C4-2B (cell line): ENCODE results near the gene ITGBL1.

ENCODE experiments used
- ZFX ChIP-seq: fragments of 450-650 bp; IDR thresholded peaks from 2 replicates; pipeline ENCODE4 v1.6.1; 2017
- TF ChIP-seq, protein P1 (sequence below): fragments of 450-650 bp; conservative IDR thresholded peaks from 2 replicates; pipeline ENCODE4 v1.5.1; 2017; ENCODE audit warnings: mild to moderate bottlenecking

DNA sequence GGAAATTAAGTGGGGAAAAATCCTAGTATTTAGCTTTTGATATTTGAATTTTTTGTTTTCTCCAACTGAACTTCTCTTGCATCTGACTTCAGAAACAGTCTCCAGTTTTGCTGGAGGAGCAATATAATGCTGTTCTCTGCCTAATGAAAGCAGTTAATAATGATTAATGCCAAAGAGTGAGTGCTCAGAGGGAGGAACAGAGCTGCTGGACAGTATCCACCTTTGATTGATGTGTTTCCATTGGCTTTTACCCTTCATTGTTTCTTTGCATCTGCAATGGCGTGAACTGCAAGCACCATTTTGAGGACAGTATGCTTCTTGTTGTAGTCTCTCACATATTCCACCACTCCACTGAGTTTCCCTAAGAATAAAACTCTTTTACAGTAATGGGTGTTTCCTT lies 193.4 kb downstream of the ITGBL1 start:
- TF ChIP-seq, protein P1, sequence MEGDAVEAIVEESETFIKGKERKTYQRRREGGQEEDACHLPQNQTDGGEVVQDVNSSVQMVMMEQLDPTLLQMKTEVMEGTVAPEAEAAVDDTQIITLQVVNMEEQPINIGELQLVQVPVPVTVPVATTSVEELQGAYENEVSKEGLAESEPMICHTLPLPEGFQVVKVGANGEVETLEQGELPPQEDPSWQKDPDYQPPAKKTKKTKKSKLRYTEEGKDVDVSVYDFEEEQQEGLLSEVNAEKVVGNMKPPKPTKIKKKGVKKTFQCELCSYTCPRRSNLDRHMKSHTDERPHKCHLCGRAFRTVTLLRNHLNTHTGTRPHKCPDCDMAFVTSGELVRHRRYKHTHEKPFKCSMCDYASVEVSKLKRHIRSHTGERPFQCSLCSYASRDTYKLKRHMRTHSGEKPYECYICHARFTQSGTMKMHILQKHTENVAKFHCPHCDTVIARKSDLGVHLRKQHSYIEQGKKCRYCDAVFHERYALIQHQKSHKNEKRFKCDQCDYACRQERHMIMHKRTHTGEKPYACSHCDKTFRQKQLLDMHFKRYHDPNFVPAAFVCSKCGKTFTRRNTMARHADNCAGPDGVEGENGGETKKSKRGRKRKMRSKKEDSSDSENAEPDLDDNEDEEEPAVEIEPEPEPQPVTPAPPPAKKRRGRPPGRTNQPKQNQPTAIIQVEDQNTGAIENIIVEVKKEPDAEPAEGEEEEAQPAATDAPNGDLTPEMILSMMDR = no peak
- TF ChIP-seq ZFX = no peak
